OCI-LY7 (cell line): ENCODE results near the gene FN1.

Source experiments
- CTCF ChIP-seq: fragments of 200-600 bp; sonication (generic); conservative IDR thresholded peaks from 2 replicates; pipeline ENCODE4 v1.5.1; 2014; ENCODE audit warnings: mild to moderate bottlenecking, antibody characterized with exemption, low read length, moderate library complexity, mixed read lengths
- EZH2phosphoT487 ChIP-seq: fragments of 200-600 bp; sonication (generic); IDR thresholded peaks from 2 replicates; pipeline ENCODE4 v1.6.1; 2018; ENCODE audit warnings: low read depth, borderline replicate concordance, mild to moderate bottlenecking, mixed run types, antibody characterized with exemption, low read length, moderate library complexity, mixed read lengths

GRCh38 chr2:215320102-215320501, 115.8 kb downstream of the FN1 start:
- no peak for TF ChIP-seq CTCF
- no peak for TF ChIP-seq EZH2phosphoT487
